GM06990 (cell line): Measurements from ENCODE around the gene EFS.

ENCODE experiments used
- DNase-seq: peaks from one replicate; pipeline ENCODE4 v3.0.0-alpha.2; 2011; ENCODE audit not compliant: insufficient read length; ENCODE audit errors: extremely low read depth
- H3K27me3 ChIP-seq: replicated peaks from 2 replicates; pipeline ENCODE4 v1.6.0; 2011; ENCODE audit warnings: low read length; ENCODE audit not compliant: control insufficient read depth, insufficient read depth
- H3K36me3 ChIP-seq: 2 replicates; pipeline ENCODE4 v1.5.1; 2011; ENCODE audit warnings: low read length; ENCODE audit not compliant: control insufficient read depth, insufficient read depth
- H3K4me3 ChIP-seq: replicated peaks from 2 replicates; pipeline ENCODE4 v1.5.1; 2011; ENCODE audit warnings: low read depth, mild to moderate bottlenecking, control low read depth, low read length
- TF ChIP-seq, protein P1 (sequence below): IDR thresholded peaks from 2 replicates; pipeline ENCODE4 v1.5.1; 2011; ENCODE audit warnings: low read length, control low read depth, mild to moderate bottlenecking, inconsistent platforms; ENCODE audit not compliant: insufficient read depth, poor library complexity, severe bottlenecking

Gene EFS

GRCh38 chr14:23375527-23376251 lies 10.7 kb upstream of the EFS start:
- Histone ChIP-seq H3K4me3 (no peak overlapping the region), H3K36me3 (no peaks in the 10 kb centered on the region), H3K27me3 (no peaks in the 10 kb centered on the region; the same call in none of the 2 replicates)
- TF ChIP-seq, protein P1, sequence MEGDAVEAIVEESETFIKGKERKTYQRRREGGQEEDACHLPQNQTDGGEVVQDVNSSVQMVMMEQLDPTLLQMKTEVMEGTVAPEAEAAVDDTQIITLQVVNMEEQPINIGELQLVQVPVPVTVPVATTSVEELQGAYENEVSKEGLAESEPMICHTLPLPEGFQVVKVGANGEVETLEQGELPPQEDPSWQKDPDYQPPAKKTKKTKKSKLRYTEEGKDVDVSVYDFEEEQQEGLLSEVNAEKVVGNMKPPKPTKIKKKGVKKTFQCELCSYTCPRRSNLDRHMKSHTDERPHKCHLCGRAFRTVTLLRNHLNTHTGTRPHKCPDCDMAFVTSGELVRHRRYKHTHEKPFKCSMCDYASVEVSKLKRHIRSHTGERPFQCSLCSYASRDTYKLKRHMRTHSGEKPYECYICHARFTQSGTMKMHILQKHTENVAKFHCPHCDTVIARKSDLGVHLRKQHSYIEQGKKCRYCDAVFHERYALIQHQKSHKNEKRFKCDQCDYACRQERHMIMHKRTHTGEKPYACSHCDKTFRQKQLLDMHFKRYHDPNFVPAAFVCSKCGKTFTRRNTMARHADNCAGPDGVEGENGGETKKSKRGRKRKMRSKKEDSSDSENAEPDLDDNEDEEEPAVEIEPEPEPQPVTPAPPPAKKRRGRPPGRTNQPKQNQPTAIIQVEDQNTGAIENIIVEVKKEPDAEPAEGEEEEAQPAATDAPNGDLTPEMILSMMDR: no peak
- DNase-seq: no peak

DNA sequence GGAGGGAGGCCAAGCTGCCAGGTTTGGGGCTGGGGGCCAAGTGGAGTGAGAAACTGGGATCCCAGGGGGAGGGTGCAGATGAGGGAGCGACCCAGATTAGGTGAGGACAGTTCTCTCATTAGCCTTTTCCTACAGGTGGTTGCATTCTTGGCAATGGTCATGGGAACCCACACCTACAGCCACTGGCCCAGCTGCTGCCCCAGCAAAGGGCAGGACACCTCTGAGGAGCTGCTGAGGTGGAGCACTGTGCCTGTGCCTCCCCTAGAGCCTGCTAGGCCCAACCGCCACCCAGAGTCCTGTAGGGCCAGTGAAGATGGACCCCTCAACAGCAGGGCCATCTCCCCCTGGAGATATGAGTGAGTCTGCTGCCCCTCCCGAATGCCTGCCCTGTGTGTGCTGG lies 8.1 kb upstream of the EFS start:
- DNase-seq: no peak
- Histone ChIP-seq H3K4me3 (no peak overlapping the region), H3K27me3 (no peaks in the 10 kb centered on the region; the same call in none of the 2 replicates), H3K36me3 (no peaks in the 10 kb centered on the region)
- TF ChIP-seq, protein P1: no peak

DNA sequence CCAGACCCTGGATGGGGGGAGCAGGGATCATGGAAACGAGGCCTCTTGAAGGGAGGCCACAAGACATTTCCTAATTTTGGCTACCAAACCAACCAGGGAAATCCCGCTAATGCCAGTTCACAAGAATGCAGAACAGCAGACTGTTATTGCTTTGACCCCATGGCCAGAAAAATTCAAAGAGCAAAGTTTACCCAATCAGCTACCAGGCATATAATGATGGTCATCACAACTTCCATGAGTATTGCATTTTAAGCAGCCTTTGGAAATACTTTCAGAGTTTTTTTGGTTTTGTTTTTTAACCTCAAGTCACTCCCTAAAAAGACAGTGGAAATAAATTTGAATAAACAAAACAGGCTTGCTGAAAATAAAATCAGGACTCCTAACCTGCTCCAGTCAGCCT lies 7.5 kb upstream of the EFS start, which contains the start of gene IL25:
IL25 (plus strand) TSS at position 301 of the 400 bp plus-strand sequence.
- no peak for DNase-seq
- TF ChIP-seq, protein P1: no peak
- peaks cover 2% of the 10 kb centered on the region for H3K27me3 ChIP-seq
- no peaks in the 10 kb centered on the region for H3K36me3 ChIP-seq
- no peak within 1 kb of the TSS for H3K4me3 ChIP-seq

DNA sequence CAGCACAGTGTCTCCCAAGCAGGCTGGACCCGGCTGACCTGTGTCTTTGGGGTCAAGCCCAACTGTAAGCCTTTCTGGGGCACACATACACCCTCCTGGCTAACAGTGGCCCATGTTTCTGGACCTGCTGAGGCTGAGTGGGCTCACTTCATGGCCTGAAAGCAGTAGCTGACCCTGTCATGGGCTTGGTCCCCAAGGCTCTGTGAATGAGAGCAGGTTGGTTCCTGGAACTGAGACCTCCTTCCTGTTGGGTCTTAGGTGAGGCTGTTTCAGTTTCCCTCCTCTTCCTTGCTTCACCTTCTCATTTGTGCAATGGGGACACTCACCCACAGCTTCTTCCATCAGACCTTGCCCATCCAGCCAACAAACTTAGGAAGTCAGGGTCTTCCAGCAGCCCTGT lies 6.9 kb upstream of the EFS start:
- no peaks in the 10 kb centered on the region for H3K36me3 ChIP-seq
- TF ChIP-seq, protein P1: no peak
- no peak for DNase-seq
- H3K4me3 ChIP-seq: no peak overlapping the region
- H3K27me3 ChIP-seq: peaks cover 2% of the 10 kb centered on the region; the same call in 1 of the 2 replicates

GRCh38 chr14:23370221-23370620 lies 5.2 kb upstream of the EFS start:
- peaks cover 2% of the 10 kb centered on the region; the same call in 1 of the 2 replicates for H3K27me3 ChIP-seq
- no peak for DNase-seq
- no peak overlapping the region for H3K4me3 ChIP-seq

More at GRCh38 chr14:23370221-23370620, 5.2 kb upstream of the EFS start:
- no peaks in the 10 kb centered on the region for H3K36me3 ChIP-seq
- TF ChIP-seq, protein P1: no peak
